NB4 (cell line): ENCODE results near the gene PAX5.

ENCODE experiments used
- CTCF ChIP-seq: IDR thresholded peaks from one replicate; pipeline ENCODE4 v1.5.1; 2012; ENCODE audit warnings: low read depth, low read length
- POLR2A ChIP-seq: IDR thresholded peaks from 2 replicates; pipeline ENCODE4 v1.6.1; 2011; ENCODE audit warnings: mild to moderate bottlenecking; ENCODE audit not compliant: insufficient read length; ENCODE audit errors: extremely low read depth

GRCh38 chr9:36963346-36963745 lies 70.7 kb downstream of the PAX5 start:
- TF ChIP-seq POLR2A (no peak), CTCF (no peak)
